HG03575 (cell line): ENCODE results near the gene UPK3A.
"Not testable (repeated sequence)": the region's sequence is repeated elsewhere in the genome, so short reads cannot be mapped to it uniquely, and the experiment has no call there.

Experiments
- ATAC-seq: cut with Tn5 transposase; IDR thresholded peaks from one replicate; pipeline ENCODE4 v1.9.1; 2021; ENCODE audit not compliant: unreplicated experiment, insufficient number of reproducible peaks, low FRiP score; ENCODE audit errors: extremely low read depth

UPK3A gene

DNA sequence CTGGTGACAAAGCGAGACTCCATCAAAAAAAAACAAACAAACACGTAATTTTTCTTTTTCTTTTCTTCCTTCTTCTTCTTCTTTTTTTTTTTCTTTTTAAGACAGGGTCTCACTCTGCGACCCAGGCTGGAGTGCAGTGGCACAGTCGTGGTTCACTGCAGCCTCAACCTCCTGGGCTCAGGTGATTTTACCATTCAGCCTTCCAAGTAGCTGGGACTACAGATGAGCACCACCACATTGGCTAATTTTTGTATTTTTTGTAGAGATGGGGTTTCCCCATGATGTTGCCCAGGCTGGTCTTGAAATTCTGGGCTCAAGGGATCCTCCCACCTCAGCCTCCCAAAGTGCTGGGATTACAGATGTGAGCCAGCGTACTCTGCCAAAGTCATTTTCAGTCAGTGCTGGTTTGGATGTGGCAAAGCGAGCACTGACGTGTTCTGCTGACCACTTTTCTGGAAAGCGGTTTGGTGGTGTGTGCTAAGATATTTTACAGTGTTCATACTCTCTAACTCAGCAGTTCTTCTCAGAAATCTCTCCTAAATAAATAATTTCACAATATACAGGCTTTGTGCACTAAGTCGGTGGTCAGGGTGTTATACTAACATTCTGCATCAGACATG lies 35.7 kb downstream of the UPK3A start:
- ATAC-seq = no peak

GRCh38 chr22:45321827-45322226 lies 37.1 kb downstream of the UPK3A start:
- ATAC-seq = no peak

DNA sequence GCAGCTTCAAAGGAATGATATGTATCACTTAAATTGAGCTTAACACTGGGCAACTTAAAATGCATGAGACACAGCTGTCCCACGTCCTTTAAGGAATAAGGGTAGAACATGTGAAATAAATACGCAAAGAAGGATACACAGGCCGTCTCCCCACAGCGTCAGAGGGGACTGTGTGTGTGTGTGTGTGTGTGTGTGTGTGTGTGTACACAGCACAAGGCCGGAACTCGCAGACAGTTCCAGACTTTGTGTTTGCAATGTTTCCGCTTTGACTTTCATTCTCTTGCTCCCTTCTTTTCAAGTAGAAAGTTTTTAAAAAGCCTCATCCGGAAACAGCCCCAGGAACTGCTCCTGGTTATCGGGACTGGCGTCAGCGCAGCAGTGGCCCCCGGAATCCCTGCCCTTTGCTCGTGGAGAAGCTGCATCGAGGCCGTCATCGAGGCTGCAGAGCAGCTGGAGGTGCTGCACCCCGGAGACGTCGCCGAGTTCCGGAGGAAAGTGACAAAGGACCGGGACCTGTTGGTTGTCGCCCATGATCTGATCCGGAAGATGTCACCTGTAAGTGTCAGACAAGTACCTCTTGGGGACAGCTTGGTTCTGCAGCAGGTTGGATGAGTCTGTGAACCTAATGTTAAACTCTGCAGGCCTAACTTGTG lies 38.2 kb downstream of the UPK3A start:
- ATAC-seq = no peak

DNA sequence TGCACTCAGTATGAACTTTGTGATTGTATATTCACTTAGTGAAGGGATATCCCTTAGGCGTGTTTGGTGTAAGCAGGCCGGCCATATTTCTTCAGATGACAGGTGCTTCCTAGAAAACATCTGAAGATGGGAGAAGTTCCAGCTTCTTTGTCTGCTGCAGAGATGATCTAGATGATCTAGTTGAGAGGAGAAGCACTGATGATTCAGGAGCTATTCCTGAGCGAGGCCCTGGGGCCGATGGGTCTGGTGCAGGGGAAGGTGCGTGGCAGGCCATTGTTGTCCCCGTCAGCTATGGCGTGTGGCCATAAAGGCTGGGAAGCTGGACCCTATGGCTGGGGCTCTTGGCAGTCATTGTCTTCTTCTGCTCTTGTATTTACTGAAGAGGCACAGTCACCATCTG lies 38.9 kb downstream of the UPK3A start:
- no peak for ATAC-seq

- ATAC-seq = no peak
Measured at GRCh38 chr22:45324311-45324711, 39.6 kb downstream of the UPK3A start.

GRCh38 chr22:45328261-45328660 lies 43.5 kb downstream of the UPK3A start:
- ATAC-seq = not testable (repeated sequence)

- no peak for ATAC-seq
Measured at GRCh38 chr22:45328822-45329529, 44.2 kb downstream of the UPK3A start.

- no peak for ATAC-seq
Measured at GRCh38 chr22:45329530-45329936, 44.8 kb downstream of the UPK3A start.

DNA sequence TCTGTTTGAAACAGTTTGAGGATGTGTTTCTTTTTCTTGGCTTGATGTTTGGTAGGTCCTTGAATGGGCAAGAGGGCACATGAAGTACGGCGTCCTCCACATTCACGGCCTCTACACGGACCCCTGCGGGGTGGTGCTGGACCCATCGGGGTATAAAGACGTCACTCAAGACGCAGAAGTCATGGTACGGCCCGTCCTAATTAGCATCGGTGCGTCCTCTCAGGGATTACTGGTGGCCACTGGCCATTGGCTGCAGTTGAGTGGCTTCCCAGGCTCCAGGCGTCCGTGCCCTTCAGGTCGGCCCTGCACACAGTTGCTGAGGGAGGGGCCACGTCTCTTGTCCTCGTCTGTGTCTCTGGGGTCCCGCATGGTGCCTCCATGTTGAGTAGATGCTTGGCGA lies 45.8 kb downstream of the UPK3A start:
- ATAC-seq = no peak

- ATAC-seq = no peak
Measured at GRCh38 chr22:45331486-45331885, 46.7 kb downstream of the UPK3A start.

GRCh38 chr22:45332001-45332400 lies 47.3 kb downstream of the UPK3A start:
- no peak for ATAC-seq

GRCh38 chr22:45334068-45334467 lies 49.3 kb downstream of the UPK3A start:
- ATAC-seq = no peak

DNA sequence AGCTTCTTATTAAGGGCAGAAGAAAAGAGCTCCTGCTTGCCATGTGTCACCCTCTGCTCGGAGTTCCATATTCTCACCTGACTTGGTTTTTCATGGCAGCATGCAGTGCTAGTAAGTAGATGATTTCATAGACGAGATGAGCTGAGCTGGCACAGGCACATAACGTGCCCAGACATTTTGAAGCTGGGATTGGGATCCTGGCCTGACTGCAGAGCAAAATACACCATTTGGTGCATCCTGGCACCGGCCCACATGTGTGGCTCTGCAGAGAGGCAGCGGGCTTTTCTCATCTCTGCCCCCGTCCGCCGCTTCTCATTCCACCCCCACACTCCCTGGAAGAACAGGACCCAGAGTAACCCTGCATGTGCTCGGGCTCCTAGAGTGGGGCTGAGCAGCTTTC lies 49.8 kb downstream of the UPK3A start:
- ATAC-seq = no peak

DNA sequence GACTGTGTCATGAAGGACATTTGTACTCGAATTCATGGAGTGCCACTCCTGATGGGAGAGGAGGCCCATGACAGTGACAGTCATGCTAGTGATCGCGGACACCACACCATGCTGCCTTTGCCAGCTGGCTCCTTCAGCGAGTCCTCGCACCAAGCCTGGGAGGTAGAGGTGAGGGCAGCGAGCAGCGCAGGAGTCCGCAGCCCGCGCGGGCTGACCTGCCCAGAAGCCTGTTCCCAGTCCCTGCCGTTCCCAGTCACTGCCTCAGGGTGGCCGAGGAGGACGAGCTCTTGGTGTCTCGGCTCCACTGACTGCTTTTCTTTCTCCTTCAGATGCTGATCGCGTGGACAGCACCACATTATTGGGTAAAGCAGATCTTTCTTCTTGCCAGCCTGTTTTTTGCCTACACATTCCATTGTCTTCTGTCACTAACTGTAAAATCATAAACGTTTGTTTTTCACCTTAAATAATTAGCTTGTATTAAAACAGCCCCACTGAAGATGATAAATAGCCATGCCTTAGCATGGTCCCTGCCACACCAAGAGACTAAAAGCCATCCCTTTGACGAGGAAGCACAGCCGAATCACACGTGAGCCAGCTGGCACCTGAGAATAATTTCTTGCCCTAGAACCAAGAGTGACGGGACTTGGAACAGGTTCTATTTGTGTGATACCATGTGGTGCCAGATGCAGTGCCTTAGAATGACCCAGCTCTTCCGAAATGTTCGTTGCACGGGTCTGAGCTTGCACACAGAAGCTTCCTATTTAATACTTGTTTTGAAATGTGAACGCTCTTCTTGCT lies 50.5 kb downstream of the UPK3A start:
- ATAC-seq = no peak

DNA sequence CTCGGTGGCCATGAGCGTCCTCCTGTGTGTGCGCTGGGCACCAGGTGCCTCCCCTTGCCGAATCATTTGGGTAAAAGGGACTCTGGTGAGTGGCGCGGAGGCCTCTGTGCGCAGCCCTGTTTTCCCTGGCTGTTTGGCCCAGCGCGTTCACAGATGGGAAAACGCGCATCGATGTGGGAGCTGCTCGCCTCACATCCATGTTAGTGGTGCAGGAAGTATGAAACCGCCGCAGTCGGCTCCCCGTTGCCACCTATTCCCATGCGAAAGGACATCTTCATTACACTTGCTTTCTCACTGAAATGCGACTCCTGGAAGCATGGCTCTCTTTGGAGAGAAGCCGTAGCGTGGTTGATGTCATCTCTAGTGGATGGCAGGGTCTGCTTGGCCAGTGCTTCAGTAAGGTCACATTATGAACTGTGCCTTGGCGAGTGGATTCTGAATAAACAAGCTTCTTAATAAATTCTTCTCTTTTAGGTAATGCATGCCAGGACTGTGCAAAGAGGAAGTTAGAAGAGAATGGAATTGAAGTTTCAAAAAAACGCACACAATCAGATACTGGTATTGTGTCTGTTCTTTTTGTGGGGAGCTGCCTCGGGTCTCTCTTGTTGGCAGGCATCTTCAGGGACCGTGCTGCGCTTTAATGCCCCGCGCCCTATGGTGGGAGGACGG lies 51.2 kb downstream of the UPK3A start:
- ATAC-seq = no peak

- no peak for ATAC-seq
Measured at GRCh38 chr22:45336971-45337431, 52.3 kb downstream of the UPK3A start.

- ATAC-seq = no peak
Measured at GRCh38 chr22:45337536-45337935, 52.8 kb downstream of the UPK3A start.

DNA sequence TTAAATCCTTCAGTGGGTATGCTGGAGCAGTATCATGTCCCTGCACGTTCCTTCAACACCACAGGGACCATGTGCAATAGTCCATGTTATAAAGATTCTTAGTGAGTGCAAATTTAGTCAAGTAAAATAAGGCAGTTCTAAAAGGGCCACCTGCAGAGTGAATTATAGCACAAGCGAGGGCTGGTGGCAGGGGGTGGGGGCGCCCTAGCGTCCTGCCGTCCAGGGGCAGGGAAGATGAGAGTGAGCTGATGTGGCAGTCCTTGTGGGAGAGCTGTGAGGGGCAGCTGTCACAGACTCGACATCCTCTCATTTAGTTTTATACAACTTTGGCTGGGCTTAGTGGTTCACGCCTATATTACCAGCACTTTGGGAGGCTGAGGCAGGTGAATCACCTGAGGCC lies 54.0 kb downstream of the UPK3A start:
- ATAC-seq = no peak

DNA sequence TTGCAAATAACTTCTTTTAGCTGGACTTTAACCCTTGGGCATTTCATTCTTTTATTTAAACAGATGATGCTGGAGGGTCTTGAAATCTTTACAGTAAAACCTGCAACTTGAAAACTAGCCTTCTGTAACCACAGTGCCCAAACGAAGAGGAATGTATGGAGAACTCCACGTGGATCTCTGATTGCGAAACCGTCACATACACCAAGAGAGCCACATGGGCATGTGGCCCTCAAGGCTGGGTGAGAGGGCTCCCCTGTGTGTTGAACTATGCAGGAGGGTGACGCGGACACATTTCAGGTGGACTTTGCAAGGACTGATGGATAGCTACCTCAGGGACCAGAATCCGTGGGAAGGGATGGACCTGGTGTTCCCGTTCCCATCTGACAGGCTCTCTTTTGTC lies 55.6 kb downstream of the UPK3A start:
- ATAC-seq = no peak
